ENCODE measurements around the gene MARVELD2.

DNA sequence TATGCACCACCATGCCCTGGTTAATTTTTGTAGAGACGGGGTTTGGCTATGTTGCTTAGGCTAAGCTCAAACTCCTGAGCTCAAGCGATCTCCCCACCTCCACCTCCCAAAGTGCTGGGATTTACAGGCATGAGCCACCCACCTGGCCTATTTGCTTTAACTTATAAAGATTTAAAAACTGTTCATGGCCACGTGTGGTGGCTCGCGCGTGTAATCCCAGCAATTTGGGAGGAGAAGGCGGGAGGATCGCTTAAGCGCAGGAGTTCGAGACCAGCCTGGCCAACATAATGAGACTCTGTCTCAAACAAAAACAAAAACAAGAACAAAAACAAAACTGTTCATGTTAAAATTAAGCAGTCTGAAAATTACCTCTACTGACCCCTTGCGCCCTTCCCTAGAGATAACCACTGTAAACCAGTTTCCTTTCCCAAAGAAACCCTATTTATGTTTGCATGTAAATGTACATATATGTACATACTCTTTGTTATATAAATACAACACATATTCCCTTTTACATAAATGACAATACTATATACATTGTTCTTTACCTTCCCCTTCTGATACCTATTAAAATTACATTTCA, 47.1 kb upstream of the MARVELD2 start:
- TF ChIP-seq, protein P1, sequence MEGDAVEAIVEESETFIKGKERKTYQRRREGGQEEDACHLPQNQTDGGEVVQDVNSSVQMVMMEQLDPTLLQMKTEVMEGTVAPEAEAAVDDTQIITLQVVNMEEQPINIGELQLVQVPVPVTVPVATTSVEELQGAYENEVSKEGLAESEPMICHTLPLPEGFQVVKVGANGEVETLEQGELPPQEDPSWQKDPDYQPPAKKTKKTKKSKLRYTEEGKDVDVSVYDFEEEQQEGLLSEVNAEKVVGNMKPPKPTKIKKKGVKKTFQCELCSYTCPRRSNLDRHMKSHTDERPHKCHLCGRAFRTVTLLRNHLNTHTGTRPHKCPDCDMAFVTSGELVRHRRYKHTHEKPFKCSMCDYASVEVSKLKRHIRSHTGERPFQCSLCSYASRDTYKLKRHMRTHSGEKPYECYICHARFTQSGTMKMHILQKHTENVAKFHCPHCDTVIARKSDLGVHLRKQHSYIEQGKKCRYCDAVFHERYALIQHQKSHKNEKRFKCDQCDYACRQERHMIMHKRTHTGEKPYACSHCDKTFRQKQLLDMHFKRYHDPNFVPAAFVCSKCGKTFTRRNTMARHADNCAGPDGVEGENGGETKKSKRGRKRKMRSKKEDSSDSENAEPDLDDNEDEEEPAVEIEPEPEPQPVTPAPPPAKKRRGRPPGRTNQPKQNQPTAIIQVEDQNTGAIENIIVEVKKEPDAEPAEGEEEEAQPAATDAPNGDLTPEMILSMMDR (IDR thresholded peaks at IDR 0.05 in 8 of 11, conservative IDR thresholded peaks at IDR 0.05 in 3 of 11) = no peak
- TF ChIP-seq POLR2A (IDR thresholded peaks at IDR 0.05) = no peak
- TF ChIP-seq POLR2AphosphoS5 (IDR thresholded peaks at IDR 0.05) = no peak

Data from spleen (tissue), 7 donors.